ENCODE data around the gene KAZN.
A peak's percentile ranks its signal among the peaks of the same experiment; 100 is the strongest.

The KAZN gene

GRCh38 chr1:15008783-15009729, 410.6 kb downstream of the KAZN start:
- DNase-seq (ENCODE audit: low spot score), result no peak

GRCh38 chr1:15011160-15011559, 412.7 kb downstream of the KAZN start:
- no peak for DNase-seq (ENCODE audit: low spot score)

- DNase-seq (ENCODE audit: low spot score), result no peak
Observed at GRCh38 chr1:15011661-15012060, 413.2 kb downstream of the KAZN start.

- no peak for DNase-seq (ENCODE audit: low spot score)
Observed at GRCh38 chr1:15012822-15013221, 414.3 kb downstream of the KAZN start.

- no peak for DNase-seq (ENCODE audit: low spot score)
Observed at GRCh38 chr1:15013767-15014166, 415.3 kb downstream of the KAZN start.

- DNase-seq (ENCODE audit: low spot score), result no peak
Observed at GRCh38 chr1:15014516-15014915, 416.0 kb downstream of the KAZN start.

- no peak for DNase-seq (ENCODE audit: low spot score)
Observed at GRCh38 chr1:15016001-15016400, 417.5 kb downstream of the KAZN start.

GRCh38 chr1:15016526-15016925, 418.0 kb downstream of the KAZN start:
- DNase-seq (ENCODE audit: low spot score), result no peak

- no peak for DNase-seq (ENCODE audit: low spot score)
Observed at GRCh38 chr1:15017120-15017519, 418.6 kb downstream of the KAZN start.

GRCh38 chr1:15018767-15019166, 420.3 kb downstream of the KAZN start:
- no peak for DNase-seq (ENCODE audit: low spot score)

- no peak for DNase-seq (ENCODE audit: low spot score)
Observed at GRCh38 chr1:15020943-15021745, 422.7 kb downstream of the KAZN start.

- DNase-seq (ENCODE audit: low spot score), result no peak
Observed at GRCh38 chr1:15022048-15022447, 423.6 kb downstream of the KAZN start.

GRCh38 chr1:15023205-15023604, 424.7 kb downstream of the KAZN start:
- DNase-seq (ENCODE audit: low spot score), result no peak

GRCh38 chr1:15023976-15024375, 425.5 kb downstream of the KAZN start:
- no peak for DNase-seq (ENCODE audit: low spot score)

- no peak for DNase-seq (ENCODE audit: low spot score)
Observed at GRCh38 chr1:15026117-15026489, 427.6 kb downstream of the KAZN start.

GRCh38 chr1:15027515-15027986, 429.1 kb downstream of the KAZN start:
- DNase-seq (ENCODE audit: low spot score), result peak; percentile 68

- DNase-seq (ENCODE audit: low spot score), result no peak
Observed at GRCh38 chr1:15028102-15028501, 429.6 kb downstream of the KAZN start.

- no peak for DNase-seq (ENCODE audit: low spot score)
Observed at GRCh38 chr1:15028616-15029015, 430.1 kb downstream of the KAZN start.

GRCh38 chr1:15029036-15029435, 430.6 kb downstream of the KAZN start:
- DNase-seq (ENCODE audit: low spot score), result no peak

GRCh38 chr1:15029786-15030185, 431.3 kb downstream of the KAZN start:
- DNase-seq (ENCODE audit: low spot score), result no peak

GRCh38 chr1:15031251-15031933, 432.9 kb downstream of the KAZN start:
- DNase-seq (ENCODE audit: low spot score), result no peak

GRCh38 chr1:15033264-15033663, 434.8 kb downstream of the KAZN start:
- no peak for DNase-seq (ENCODE audit: low spot score)

Measured in HuH-7.5 (cell line).